Measurements from ENCODE around the gene DRICH1. TPM values are rescaled to one million over a fixed set of nuclear protein-coding genes. Genes with fewer than 3 reads are reported as not detected.
"Not testable (repeated sequence)": the region's sequence is repeated elsewhere in the genome, so short reads cannot be mapped to it uniquely, and the experiment has no call there.

Gene DRICH1
- total RNA-seq, 4 donors from 2014 or later, result 2.2 TPM; not detected in 3

GRCh38 chr22:23638611-23639010 is 6.5 kb upstream of the DRICH1 start:
- 69% methylated on average over 6 of the region's 12 CpGs; no CpG with 5 or more reads in 1 of the 2 donors for WGBS, 2 donors (ENCODE audit: low coverage in 1 of 2)
- Histone ChIP-seq H3K27me3 (no peaks in the 10 kb centered on the region), H3K4me3 (no peak overlapping the region), H3K36me3 (no peaks in the 10 kb centered on the region), H3K4me1 (no peaks in the 10 kb centered on the region), H3K9me3 (no peaks in the 10 kb centered on the region), H3K27ac (no peak overlapping the region)
- no peak for TF ChIP-seq CTCF (IDR thresholded peaks at IDR 0.05)
- no peak for ATAC-seq

- H3K9me3 ChIP-seq, ATAC-seq: not testable (repeated sequence)
- WGBS, 2 donors (ENCODE audit: low coverage in 1 of 2), result 85 to 98% methylated on average over 6 to 7 of the region's 8 CpGs
Measured at GRCh38 chr22:23635291-23635690, 3.2 kb upstream of the DRICH1 start.

GRCh38 chr22:23628056-23628743 is 3.9 kb downstream of the DRICH1 start:
- WGBS, 2 donors (ENCODE audit: low coverage in 1 of 2), result 81 to 88% methylated on average over 3 of the region's 6 CpGs
- not testable (repeated sequence) for H3K9me3 ChIP-seq, H3K27ac ChIP-seq, H3K27me3 ChIP-seq, H3K4me3 ChIP-seq, H3K4me1 ChIP-seq, ATAC-seq, H3K36me3 ChIP-seq

More at GRCh38 chr22:23635291-23635690, 3.2 kb upstream of the DRICH1 start:
- not testable (repeated sequence) for H3K27ac ChIP-seq, H3K4me1 ChIP-seq, H3K36me3 ChIP-seq, H3K27me3 ChIP-seq, H3K4me3 ChIP-seq

- H3K36me3 ChIP-seq, H3K27ac ChIP-seq, ATAC-seq, H3K27me3 ChIP-seq, H3K9me3 ChIP-seq, H3K4me1 ChIP-seq, H3K4me3 ChIP-seq: not testable (repeated sequence)
- WGBS, 2 donors (ENCODE audit: low coverage in 1 of 2), result 100% methylated on average over 1 of the region's 3 CpGs; no CpG with 5 or more reads in 1 of the 2 donors
- TF ChIP-seq CTCF (IDR thresholded peaks at IDR 0.05), result peak in 1 of 4 experiments; percentile 43
Measured at GRCh38 chr22:23627401-23628055, 4.6 kb downstream of the DRICH1 start.

GRCh38 chr22:23626286-23626975 is 5.7 kb downstream of the DRICH1 start:
- Histone ChIP-seq H3K4me1 (no peaks in the 10 kb centered on the region), H3K4me3 (no peak overlapping the region), H3K9me3 (no peaks in the 10 kb centered on the region), H3K27me3 (no peaks in the 10 kb centered on the region), H3K36me3 (peaks cover 0 to 6% of the 10 kb centered on the region in 2 donors), H3K27ac (no peak overlapping the region)
- WGBS, 2 donors (ENCODE audit: low coverage in 1 of 2), result 88% methylated on average over 2 of the region's 2 CpGs; no CpG with 5 or more reads in 1 of the 2 donors
- TF ChIP-seq CTCF (IDR thresholded peaks at IDR 0.05), result no peak
- no peak for TF ChIP-seq EP300 (IDR thresholded peaks at IDR 0.05)
- no peak for TF ChIP-seq POLR2AphosphoS5 (IDR thresholded peaks at IDR 0.05)
- TF ChIP-seq POLR2A (IDR thresholded peaks at IDR 0.05), result no peak
- ATAC-seq, result no peak

GRCh38 chr22:23622634-23623033 is 9.5 kb downstream of the DRICH1 start:
- 58 to 76% methylated on average over 2 of the region's 2 CpGs for WGBS, 2 donors (ENCODE audit: low coverage in 1 of 2)
- H3K27ac ChIP-seq, result no peak overlapping the region
- H3K27me3 ChIP-seq, result no peaks in the 10 kb centered on the region
- no peak overlapping the region for H3K4me3 ChIP-seq
- peaks cover 0 to 6% of the 10 kb centered on the region in 2 donors for H3K36me3 ChIP-seq
- H3K4me1 ChIP-seq, result no peaks in the 10 kb centered on the region
- H3K9me3 ChIP-seq, result no peaks in the 10 kb centered on the region
- no peak for ATAC-seq
- TF ChIP-seq CTCF (IDR thresholded peaks at IDR 0.05) (no peak), EP300 (IDR thresholded peaks at IDR 0.05) (no peak), POLR2A (IDR thresholded peaks at IDR 0.05) (no peak), POLR2AphosphoS5 (IDR thresholded peaks at IDR 0.05) (no peak)

GRCh38 chr22:23621916-23622315 is 10.2 kb downstream of the DRICH1 start:
- not testable (repeated sequence) for H3K4me1 ChIP-seq, H3K27me3 ChIP-seq, H3K9me3 ChIP-seq, ATAC-seq, H3K36me3 ChIP-seq, H3K4me3 ChIP-seq, H3K27ac ChIP-seq
- WGBS, 2 donors (ENCODE audit: low coverage in 1 of 2), result 72 to 100% methylated on average over 2 of the region's 2 CpGs

All from gastroesophageal sphincter (tissue), 4 donors.